ENCODE data around the gene DGAT2. TPM values are rescaled to one million over a fixed set of nuclear protein-coding genes. Genes with fewer than 3 reads are reported as not detected.

Gene DGAT2
- total RNA-seq, 1 experiment from 2014 or later = 75.8 TPM

GRCh38 chr11:75802913-75803820, 34.6 kb downstream of the DGAT2 start:
- no TSS peak for BruUV-seq (replicated peaks)
- ChIA-PET POLR2A (no interaction called here), CTCF (interaction anchor here (0.5 to 3.4 kb wide), 16 partner anchors 9 to 634 kb away, joined by 3 to 27 read pairs (median 4); partner anchors contain the start of genes DGAT2 and UVRAG)
- H3K27ac Mint-ChIP-seq (ENCODE audit: unreplicated experiment) = no peak overlapping the region
- DNase-seq = peak; percentile 79 to 89
- H3K4me3 ChIP-seq (ENCODE audit: low read depth, low read length) = no peak overlapping the region
- H3K36me3 Mint-ChIP-seq (ENCODE audit: insufficient read depth, unreplicated experiment) = peaks cover 16% of the 10 kb centered on the region
- H3K4me1 Mint-ChIP-seq (ENCODE audit: low read depth, unreplicated experiment) = no peaks in the 10 kb centered on the region
- H3K27me3 Mint-ChIP-seq (ENCODE audit: insufficient read depth, unreplicated experiment) = no peaks in the 10 kb centered on the region
- intact Hi-C loops (cut with micrococcal nuclease; ENCODE audit: unreplicated experiment) = loop anchor here (1.0 to 2.0 kb wide), 5 partner anchors 11 to 516 kb away; partner anchors contain the start of gene DGAT2
- no peaks in the 10 kb centered on the region for H3K9me3 ChIP-seq
- H3K27me3 ChIP-seq (replicated peaks; ENCODE audit: control insufficient read depth, insufficient read depth, low read length) = no peaks in the 10 kb centered on the region
- H3K4me1 ChIP-seq = no peaks in the 10 kb centered on the region
- no peaks in the 10 kb centered on the region for H3K9me3 Mint-ChIP-seq (ENCODE audit: unreplicated experiment)
- peaks cover 4% of the 10 kb centered on the region for H3K36me3 ChIP-seq (ENCODE audit: control insufficient read depth, insufficient read depth, low read length)
- TF ChIP-seq, protein P1, sequence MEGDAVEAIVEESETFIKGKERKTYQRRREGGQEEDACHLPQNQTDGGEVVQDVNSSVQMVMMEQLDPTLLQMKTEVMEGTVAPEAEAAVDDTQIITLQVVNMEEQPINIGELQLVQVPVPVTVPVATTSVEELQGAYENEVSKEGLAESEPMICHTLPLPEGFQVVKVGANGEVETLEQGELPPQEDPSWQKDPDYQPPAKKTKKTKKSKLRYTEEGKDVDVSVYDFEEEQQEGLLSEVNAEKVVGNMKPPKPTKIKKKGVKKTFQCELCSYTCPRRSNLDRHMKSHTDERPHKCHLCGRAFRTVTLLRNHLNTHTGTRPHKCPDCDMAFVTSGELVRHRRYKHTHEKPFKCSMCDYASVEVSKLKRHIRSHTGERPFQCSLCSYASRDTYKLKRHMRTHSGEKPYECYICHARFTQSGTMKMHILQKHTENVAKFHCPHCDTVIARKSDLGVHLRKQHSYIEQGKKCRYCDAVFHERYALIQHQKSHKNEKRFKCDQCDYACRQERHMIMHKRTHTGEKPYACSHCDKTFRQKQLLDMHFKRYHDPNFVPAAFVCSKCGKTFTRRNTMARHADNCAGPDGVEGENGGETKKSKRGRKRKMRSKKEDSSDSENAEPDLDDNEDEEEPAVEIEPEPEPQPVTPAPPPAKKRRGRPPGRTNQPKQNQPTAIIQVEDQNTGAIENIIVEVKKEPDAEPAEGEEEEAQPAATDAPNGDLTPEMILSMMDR (IDR thresholded peaks at IDR 0.05; ENCODE audit: insufficient read depth in 1 of 2, low read depth in 1 of 2, low read length in 1 of 2, severe bottlenecking in 1 of 2, unreplicated experiment in 1 of 2) = peak; percentile 98
- H3K4me3 Mint-ChIP-seq (ENCODE audit: unreplicated experiment) = no peak overlapping the region

GRCh38 chr11:75809111-75809510, 40.5 kb downstream of the DGAT2 start:
- H3K4me1 ChIP-seq = peaks cover 10% of the 10 kb centered on the region; the same call in 1 of the 2 replicates
- H3K27ac Mint-ChIP-seq (ENCODE audit: unreplicated experiment) = no peak overlapping the region
- intact Hi-C loops (cut with micrococcal nuclease; ENCODE audit: unreplicated experiment) = no loop called here
- H3K27me3 Mint-ChIP-seq (ENCODE audit: insufficient read depth, unreplicated experiment) = no peaks in the 10 kb centered on the region
- no peak overlapping the region for H3K4me3 Mint-ChIP-seq (ENCODE audit: unreplicated experiment)
- TF ChIP-seq, protein P1 (IDR thresholded peaks at IDR 0.05; ENCODE audit: insufficient read depth in 1 of 2, low read depth in 1 of 2, low read length in 1 of 2, severe bottlenecking in 1 of 2, unreplicated experiment in 1 of 2) = no peak
- H3K9me3 Mint-ChIP-seq (ENCODE audit: unreplicated experiment) = no peaks in the 10 kb centered on the region
- H3K4me3 ChIP-seq (ENCODE audit: low read depth, low read length) = no peak overlapping the region
- H3K27me3 ChIP-seq (replicated peaks; ENCODE audit: control insufficient read depth, insufficient read depth, low read length) = no peaks in the 10 kb centered on the region
- no peaks in the 10 kb centered on the region for H3K9me3 ChIP-seq
- no peaks in the 10 kb centered on the region for H3K36me3 ChIP-seq (ENCODE audit: control insufficient read depth, insufficient read depth, low read length)
- ChIA-PET POLR2A (no interaction called here), CTCF (no interaction called here)
- peaks cover 8% of the 10 kb centered on the region for H3K4me1 Mint-ChIP-seq (ENCODE audit: low read depth, unreplicated experiment)
- BruUV-seq (replicated peaks) = no TSS peak
- H3K36me3 Mint-ChIP-seq (ENCODE audit: insufficient read depth, unreplicated experiment) = no peaks in the 10 kb centered on the region
- no peak for DNase-seq

DNA sequence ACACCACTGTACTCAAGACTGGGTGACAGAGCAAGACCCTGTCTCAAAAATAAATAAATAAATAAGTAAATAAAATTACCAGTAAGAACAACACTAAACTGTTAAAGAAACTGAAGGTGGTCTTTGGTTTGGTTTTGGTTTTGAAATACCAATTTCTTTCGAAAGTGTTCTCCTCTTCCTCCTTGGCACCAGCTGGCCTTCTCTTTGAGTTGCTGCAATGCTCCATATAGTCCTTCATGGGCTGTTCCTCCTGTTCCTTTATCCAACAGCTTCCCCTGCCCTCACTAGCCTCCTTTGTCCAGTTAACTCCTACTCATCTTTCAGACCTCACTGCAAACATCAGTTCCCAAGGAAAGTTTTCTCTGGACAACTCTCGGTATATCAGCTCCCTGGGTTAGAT, 41.4 kb downstream of the DGAT2 start:
- Mint-ChIP-seq H3K27me3 (ENCODE audit: insufficient read depth, unreplicated experiment) (no peaks in the 10 kb centered on the region), H3K9me3 (ENCODE audit: unreplicated experiment) (no peaks in the 10 kb centered on the region), H3K36me3 (ENCODE audit: insufficient read depth, unreplicated experiment) (no peaks in the 10 kb centered on the region), H3K4me3 (ENCODE audit: unreplicated experiment) (no peak overlapping the region), H3K4me1 (ENCODE audit: low read depth, unreplicated experiment) (peaks cover 8% of the 10 kb centered on the region), H3K27ac (ENCODE audit: unreplicated experiment) (no peak overlapping the region)
- TF ChIP-seq, protein P1 (IDR thresholded peaks at IDR 0.05; ENCODE audit: insufficient read depth in 1 of 2, low read depth in 1 of 2, low read length in 1 of 2, severe bottlenecking in 1 of 2, unreplicated experiment in 1 of 2) = no peak
- H3K36me3 ChIP-seq (ENCODE audit: control insufficient read depth, insufficient read depth, low read length) = no peaks in the 10 kb centered on the region
- DNase-seq = no peak
- no peak overlapping the region for H3K4me3 ChIP-seq (ENCODE audit: low read depth, low read length)
- no TSS peak for BruUV-seq (replicated peaks)
- CTCF ChIA-PET = no interaction called here
- POLR2A ChIA-PET = interaction anchor here (0.5 to 0.6 kb wide), 2 partner anchors 15 to 275 kb away, joined by 5 read pairs; no protein-coding TSS in a partner anchor
- intact Hi-C loops (cut with micrococcal nuclease; ENCODE audit: unreplicated experiment) = no loop called here
- H3K27me3 ChIP-seq (replicated peaks; ENCODE audit: control insufficient read depth, insufficient read depth, low read length) = no peaks in the 10 kb centered on the region
- peaks cover 10% of the 10 kb centered on the region; the same call in 1 of the 2 replicates for H3K4me1 ChIP-seq
- H3K9me3 ChIP-seq = no peaks in the 10 kb centered on the region

All from Caco-2 (cell line).